ENCODE measurements around the gene PLCD3.

Gene PLCD3

DNA sequence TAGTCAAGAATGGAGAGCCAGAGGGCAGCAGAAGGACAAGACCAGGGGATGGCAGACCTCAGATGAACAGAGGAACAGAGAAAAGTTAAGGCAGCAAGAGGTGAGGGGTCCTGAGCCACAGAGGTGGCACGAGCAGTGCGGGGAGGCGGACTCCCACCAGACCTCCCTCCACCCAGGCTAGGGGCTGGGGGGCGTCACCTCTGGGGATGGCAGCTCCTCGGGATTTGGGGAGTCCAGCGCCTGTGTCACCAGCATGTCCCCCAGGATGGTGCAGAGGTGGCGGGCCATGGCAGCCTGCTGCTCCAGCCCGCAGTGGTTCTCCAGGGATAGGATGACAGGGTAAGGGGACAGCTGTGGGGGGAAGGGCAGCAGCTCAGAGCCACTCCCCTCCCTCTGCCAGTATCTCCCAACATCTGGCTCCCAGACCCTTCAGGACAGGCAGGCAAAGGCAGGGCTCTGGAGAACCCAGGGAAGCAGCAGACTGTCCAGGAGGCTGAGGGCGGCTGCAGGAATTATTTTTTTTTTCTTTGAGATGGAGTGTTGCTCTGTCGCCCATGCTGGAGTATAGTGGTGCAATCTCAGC lies 15.8 kb downstream of the PLCD3 start:
- no peak for DNase-seq

DNA sequence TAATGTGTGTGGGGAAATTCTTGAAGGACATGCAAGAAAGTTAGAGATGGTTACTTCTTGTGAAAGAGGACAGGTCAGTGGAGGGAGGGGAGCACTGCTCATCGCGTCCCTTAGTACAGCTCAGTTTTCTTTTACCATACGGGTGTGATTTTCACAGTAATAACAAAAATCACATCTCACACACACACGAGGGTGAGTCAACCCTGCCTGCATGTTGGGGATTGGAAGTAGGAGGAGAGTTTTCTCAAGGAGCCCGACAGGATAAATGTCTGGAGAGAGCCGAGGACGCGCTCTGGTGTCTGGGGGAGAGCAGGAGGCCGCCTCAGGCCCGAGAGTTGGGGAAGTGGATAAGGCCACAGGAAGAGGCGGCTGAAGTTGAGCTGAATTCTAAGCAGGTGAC lies 16.4 kb downstream of the PLCD3 start:
- no peak for DNase-seq

DNA sequence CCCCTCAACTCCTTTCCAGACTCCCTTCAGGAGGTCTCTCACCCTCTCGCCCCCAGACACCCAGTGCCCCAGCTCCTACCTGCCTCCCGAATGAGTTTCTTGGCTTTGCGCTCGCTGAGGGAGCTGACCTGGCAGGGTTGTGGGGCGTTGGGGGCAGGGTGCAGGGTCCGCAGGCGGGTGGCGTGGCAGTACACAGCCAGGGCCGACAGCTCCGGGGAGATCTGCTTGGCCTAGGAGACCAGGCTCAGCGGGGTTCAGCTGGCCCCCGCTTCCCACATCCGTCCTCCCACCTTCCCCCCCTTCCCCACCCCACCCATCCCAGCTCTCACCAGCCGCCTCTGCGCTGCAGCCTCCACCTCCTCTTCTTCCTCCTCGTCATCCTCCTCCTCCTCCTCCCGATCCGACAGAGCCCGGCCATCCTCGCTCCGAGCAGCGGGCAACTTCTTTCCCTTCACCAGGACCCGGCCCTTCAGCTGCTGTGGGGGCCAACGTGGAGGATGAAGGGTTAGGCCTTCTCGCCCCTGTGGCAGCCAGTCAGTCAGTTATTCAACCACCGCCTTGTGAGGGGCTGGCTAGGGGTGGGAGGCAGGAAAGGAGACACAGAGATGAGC lies 17.2 kb downstream of the PLCD3 start:
- no peak for DNase-seq

- no peak for DNase-seq
Measured at GRCh38 chr17:45114117-45114932, 18.0 kb downstream of the PLCD3 start.

- DNase-seq = no peak
Measured at GRCh38 chr17:45113424-45113754, 18.9 kb downstream of the PLCD3 start.

DNA sequence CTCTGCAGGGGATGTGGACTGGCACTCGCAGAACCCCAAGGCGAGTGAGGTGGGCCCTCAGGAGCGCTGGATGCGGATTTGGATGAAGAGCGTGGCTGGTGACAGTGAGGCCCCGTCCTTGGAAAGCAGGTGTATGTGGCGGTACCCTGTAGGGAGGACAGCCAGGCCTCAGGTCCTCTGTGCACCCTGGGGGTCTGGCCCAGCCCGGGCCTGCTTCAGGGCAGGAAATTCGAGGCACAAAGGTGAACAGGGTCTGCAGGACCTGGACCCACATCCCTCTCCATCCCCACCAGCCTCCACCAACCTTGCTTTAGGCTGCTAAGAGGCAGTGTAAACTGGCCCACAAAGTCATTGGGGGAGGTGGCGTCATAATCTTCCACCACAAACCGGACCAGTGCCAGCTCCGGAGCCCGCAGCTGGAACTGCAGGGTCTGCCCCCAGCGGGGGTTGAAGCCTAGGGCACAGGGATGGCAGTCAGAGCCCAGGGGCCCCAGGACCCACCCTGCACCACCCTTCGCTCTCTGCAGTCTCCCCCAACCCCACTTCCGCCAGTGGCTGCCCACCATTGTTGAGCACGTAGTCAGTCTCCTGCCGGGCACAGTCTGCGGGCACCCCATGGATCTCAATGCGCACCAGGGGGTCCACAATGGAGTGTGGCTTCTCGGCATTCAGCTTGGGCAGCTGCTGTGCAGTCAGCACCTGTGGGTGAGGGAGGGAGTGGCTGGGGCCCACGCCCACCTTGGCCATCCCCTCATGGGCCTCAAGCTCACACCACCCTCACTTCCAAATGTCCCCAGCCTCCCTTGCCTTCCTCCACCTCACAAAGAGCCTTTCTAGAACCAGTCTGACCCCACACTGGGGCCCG lies 19.5 kb downstream of the PLCD3 start:
- no peak for DNase-seq

DNA sequence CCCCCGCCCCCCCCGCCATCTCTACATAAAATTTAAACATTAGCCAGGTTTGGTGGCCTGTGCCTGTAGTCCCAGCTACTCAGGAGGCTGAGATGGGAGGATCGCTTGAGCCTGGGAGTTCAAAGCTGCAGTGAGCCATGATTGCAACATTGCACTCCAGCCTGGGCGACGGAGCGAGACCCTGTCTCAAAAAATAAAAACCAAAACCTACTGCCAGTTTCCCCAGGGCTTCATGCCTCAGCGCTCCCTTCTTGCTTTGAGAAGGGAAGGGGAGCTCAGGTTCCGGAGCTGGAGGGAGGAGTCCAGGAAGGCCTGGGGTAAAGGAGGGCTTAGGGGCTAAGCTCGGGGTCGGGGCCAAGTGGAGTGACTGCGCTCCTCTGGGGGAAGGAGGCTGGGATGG lies 20.5 kb downstream of the PLCD3 start:
- no peak for DNase-seq

DNA sequence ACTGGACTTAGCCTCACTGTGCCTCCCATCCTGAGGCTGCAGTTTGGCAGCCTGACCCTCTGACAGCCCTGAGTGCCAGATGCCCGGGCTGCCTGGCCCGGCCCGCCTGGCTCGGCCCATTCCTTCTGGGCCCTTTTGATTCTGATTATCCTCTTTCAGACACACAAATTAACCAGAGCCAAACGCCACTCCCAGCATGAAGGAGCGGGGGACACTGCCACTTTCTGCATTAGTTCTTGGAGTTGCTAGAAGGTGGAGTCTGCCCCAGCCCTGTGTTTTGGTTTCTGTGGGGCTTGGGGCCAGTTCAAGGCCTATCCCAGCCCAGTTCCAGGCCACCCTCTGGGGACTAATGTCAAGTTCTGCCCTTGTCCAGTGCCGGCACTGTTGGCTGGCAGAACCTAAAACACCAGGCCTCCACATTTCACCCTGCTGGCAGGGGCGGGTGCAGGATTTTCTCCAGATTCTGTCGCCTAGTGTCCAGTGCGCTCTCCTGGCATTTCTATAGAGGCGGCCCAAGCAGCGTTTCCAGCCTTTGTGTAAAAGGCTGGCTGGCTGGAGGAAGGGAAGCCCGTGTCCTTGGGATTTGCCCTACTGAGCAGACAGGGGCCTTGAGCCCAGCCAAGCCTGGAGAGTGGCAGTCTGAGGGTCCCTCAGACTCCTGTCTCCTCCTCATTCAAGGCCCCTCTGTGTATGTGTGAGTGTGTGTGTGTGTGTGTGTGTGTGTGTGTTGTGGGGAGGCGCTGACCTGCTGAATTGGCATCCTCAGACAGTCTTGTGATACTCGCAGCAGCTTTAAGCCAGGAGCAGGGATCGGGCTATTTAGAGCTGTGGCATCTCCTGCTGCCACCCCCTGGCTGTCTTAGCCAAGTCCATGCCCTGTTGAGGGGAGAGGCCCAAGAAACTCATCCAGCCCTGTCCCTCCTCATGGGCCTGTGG lies 21.4 kb downstream of the PLCD3 start:
- DNase-seq = no peak

- DNase-seq = no peak
Measured at GRCh38 chr17:45108595-45109521, 23.5 kb downstream of the PLCD3 start.

- no peak for DNase-seq
Measured at GRCh38 chr17:45108051-45108450, 24.3 kb downstream of the PLCD3 start.

- DNase-seq = no peak
Measured at GRCh38 chr17:45107293-45108010, 24.9 kb downstream of the PLCD3 start.

DNA sequence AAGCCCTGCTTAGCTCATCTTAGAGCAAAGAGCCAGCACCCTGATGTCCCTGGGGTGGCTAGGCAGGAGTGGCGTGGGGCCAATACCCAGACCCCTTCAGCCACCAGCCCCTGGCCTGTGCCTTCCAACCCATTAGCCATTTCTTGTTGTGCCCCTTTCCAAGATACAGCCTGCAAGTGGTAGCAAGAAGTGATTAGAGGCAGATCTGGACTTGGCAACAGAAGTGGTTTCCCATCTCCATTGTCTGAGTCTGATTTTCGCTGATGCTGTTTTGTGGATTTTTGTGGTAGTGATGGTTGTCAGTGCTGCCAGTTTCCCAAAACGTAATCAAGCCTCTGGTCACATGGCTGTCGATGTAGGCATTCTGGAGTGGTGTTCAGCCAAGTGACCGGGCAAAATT lies 25.7 kb downstream of the PLCD3 start:
- DNase-seq = no peak

DNA sequence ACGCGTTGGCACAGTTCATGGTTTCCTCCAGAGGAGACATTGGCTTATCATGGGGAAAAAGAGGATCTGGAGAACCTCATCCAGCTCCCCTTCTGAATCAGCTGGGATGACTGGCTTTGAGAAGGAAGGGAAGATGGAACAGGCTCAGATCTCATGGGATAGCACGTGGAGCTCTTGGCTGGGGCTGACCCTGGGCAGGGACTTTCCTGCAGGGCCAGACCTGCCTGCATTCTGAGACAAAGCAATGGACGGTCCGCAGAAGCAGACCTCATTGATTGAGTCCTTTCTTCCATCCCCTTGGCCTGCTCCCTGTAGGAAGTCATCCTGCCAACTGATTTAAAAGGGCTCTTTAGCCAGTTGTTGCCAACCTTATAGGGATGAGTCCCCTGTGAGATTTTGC lies 26.2 kb downstream of the PLCD3 start:
- DNase-seq = no peak

DNA sequence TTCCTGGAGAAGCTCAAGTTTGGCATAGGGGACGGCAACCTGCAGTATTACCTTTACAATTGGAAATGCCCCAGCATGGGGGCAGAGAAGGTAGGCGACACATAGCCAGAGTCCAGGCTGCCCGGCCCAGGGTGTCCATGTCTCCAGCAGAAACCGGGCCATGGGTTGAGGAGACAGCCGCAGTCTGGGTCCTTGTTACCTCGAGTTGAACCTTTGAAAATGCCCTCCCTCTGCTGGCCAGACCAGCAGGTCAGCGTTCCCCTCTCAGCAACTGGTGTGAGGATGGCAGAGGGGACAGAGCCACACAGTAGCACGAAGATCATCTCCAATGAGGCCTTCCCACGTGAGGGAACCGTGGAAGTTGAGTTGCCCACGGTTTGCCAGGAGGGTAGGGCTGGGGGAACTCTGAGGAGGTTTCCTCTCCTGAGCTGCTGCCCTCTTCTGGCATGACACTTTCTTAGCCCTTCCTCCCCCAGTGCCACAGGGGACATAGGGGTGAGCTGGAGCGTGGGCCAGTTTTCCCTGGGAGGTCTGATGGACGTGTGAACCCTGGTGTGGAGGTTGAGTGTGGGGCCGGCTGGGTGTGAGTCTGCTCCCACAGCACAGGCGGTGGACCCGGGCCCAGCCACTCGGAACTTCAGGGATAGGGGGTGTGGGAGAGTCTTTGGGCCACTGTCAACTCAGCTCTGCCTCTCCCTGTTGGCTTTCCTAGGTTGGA lies 27.2 kb downstream of the PLCD3 start:
- no peak for DNase-seq

DNA sequence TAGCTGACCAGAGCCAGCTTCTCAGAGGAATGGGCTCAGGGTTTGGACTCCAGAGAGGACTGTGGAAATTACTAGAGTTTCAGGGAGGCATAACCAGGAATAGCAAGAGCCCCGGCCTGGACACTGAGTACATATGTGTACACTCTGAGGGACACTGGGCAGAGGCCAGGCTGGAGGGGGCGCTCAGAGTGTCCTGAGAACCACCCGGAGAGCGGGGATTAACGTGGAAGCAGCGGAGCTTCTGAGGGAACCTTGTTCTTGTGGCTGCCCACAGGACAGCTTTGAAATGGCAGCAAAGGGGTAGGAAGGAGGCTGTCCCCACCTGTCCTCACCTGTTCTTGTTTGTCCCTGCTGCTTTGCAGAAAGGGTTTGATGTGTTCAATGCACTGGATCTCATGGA lies 27.8 kb downstream of the PLCD3 start:
- no peak for DNase-seq

DNA sequence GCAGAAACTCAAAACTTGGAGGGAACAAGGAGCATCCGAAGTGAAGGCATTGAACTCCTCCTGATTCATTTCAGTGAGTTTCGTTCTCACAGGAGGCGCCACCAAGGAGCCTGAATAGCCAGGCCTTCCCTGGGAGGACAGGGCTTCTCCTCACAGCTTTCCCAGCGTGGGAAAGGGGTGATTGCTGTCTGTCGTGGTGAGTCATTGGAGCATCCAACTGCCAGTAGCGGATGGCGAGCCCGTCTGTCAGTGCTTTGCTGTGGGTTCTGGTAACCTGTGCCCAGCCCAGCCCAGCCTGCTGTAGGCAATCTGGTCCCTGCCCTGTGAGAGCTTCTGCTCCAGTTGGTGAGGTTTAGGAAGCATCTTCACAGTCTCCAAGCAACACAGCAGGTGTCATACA lies 28.3 kb downstream of the PLCD3 start:
- DNase-seq = no peak

GRCh38 chr17:45103269-45103795 lies 29.0 kb downstream of the PLCD3 start:
- no peak for DNase-seq

GRCh38 chr17:45102856-45103255 lies 29.5 kb downstream of the PLCD3 start:
- no peak for DNase-seq
